ENCODE data around the gene MINDY4.
"Not testable (repeated sequence)": the region's sequence is repeated elsewhere in the genome, so short reads cannot be mapped to it uniquely, and the experiment has no call there.

MINDY4 gene

GRCh38 chr7:30802812-30803211, 31.6 kb downstream of the MINDY4 start:
- Mint-ChIP-seq H3K4me1 (no peaks in the 10 kb centered on the region), H3K27ac (no peak overlapping the region), H3K4me3 (no peak overlapping the region), H3K9me3 (no peaks in the 10 kb centered on the region), H3K27me3 (no peaks in the 10 kb centered on the region)
- no peak for ATAC-seq
- DNase-seq: no peak

GRCh38 chr7:30804078-30804661, 33.0 kb downstream of the MINDY4 start:
- ATAC-seq: no peak
- no peak overlapping the region for H3K4me3 Mint-ChIP-seq
- DNase-seq: no peak
- no peaks in the 10 kb centered on the region for H3K27me3 Mint-ChIP-seq
- H3K27ac Mint-ChIP-seq: no peak overlapping the region
- no peaks in the 10 kb centered on the region for H3K9me3 Mint-ChIP-seq
- H3K4me1 Mint-ChIP-seq: no peaks in the 10 kb centered on the region

GRCh38 chr7:30805081-30805691, 34.0 kb downstream of the MINDY4 start:
- no peaks in the 10 kb centered on the region for H3K27me3 Mint-ChIP-seq
- peak overlapping the region in 1 of 2 donors; percentile 65 for H3K27ac Mint-ChIP-seq
- no peak overlapping the region for H3K4me3 Mint-ChIP-seq
- no peaks in the 10 kb centered on the region for H3K9me3 Mint-ChIP-seq
- no peak for DNase-seq
- H3K4me1 Mint-ChIP-seq: no peaks in the 10 kb centered on the region
- no peak for ATAC-seq

GRCh38 chr7:30805931-30806330, 34.7 kb downstream of the MINDY4 start:
- no peak for ATAC-seq
- Mint-ChIP-seq H3K4me1 (no peaks in the 10 kb centered on the region), H3K27me3 (no peaks in the 10 kb centered on the region), H3K27ac (no peak overlapping the region), H3K4me3 (no peak overlapping the region), H3K9me3 (no peaks in the 10 kb centered on the region)
- DNase-seq: no peak

- not testable (repeated sequence) for ATAC-seq, H3K27me3 Mint-ChIP-seq, H3K4me3 Mint-ChIP-seq, H3K4me1 Mint-ChIP-seq, DNase-seq, H3K9me3 Mint-ChIP-seq, H3K27ac Mint-ChIP-seq
Observed at GRCh38 chr7:30807477-30807876, 36.3 kb downstream of the MINDY4 start.

- not testable (repeated sequence) for H3K4me1 Mint-ChIP-seq, ATAC-seq, H3K27ac Mint-ChIP-seq, H3K9me3 Mint-ChIP-seq, H3K4me3 Mint-ChIP-seq, H3K27me3 Mint-ChIP-seq, DNase-seq
Observed at GRCh38 chr7:30807941-30808340, 36.7 kb downstream of the MINDY4 start.

- Mint-ChIP-seq H3K4me1 (no peaks in the 10 kb centered on the region), H3K9me3 (no peaks in the 10 kb centered on the region), H3K27me3 (no peaks in the 10 kb centered on the region), H3K4me3 (no peak overlapping the region), H3K27ac (no peak overlapping the region)
- DNase-seq: no peak
- ATAC-seq: no peak
Observed at GRCh38 chr7:30810986-30811385, 39.8 kb downstream of the MINDY4 start.

- no peak overlapping the region for H3K27ac Mint-ChIP-seq
- H3K9me3 Mint-ChIP-seq: no peaks in the 10 kb centered on the region
- DNase-seq (no peak), ATAC-seq (no peak)
- no peak overlapping the region for H3K4me3 Mint-ChIP-seq
- no peaks in the 10 kb centered on the region for H3K4me1 Mint-ChIP-seq
- H3K27me3 Mint-ChIP-seq: no peaks in the 10 kb centered on the region
Observed at GRCh38 chr7:30812676-30813075, 41.5 kb downstream of the MINDY4 start.

- DNase-seq (no peak), ATAC-seq (no peak)
- no peak overlapping the region for H3K27ac Mint-ChIP-seq
- H3K9me3 Mint-ChIP-seq: no peaks in the 10 kb centered on the region
- no peak overlapping the region for H3K4me3 Mint-ChIP-seq
- H3K27me3 Mint-ChIP-seq: no peaks in the 10 kb centered on the region
- H3K4me1 Mint-ChIP-seq: no peaks in the 10 kb centered on the region
Observed at GRCh38 chr7:30813466-30813865, 42.2 kb downstream of the MINDY4 start.

GRCh38 chr7:30814700-30815387, 43.6 kb downstream of the MINDY4 start:
- no peak overlapping the region for H3K27ac Mint-ChIP-seq
- ATAC-seq: peak; percentile 12
- H3K9me3 Mint-ChIP-seq: no peaks in the 10 kb centered on the region
- no peak overlapping the region for H3K4me3 Mint-ChIP-seq
- DNase-seq: no peak
- no peaks in the 10 kb centered on the region for H3K27me3 Mint-ChIP-seq
- H3K4me1 Mint-ChIP-seq: no peaks in the 10 kb centered on the region

GRCh38 chr7:30815388-30815854, 44.2 kb downstream of the MINDY4 start:
- no peaks in the 10 kb centered on the region for H3K27me3 Mint-ChIP-seq
- no peak for DNase-seq
- peak overlapping the region in 1 of 2 donors; percentile 1 for H3K27ac Mint-ChIP-seq
- ATAC-seq: peak; percentile 60
- H3K4me3 Mint-ChIP-seq: no peak overlapping the region
- no peaks in the 10 kb centered on the region for H3K4me1 Mint-ChIP-seq
- no peaks in the 10 kb centered on the region for H3K9me3 Mint-ChIP-seq

- Mint-ChIP-seq H3K4me1 (no peaks in the 10 kb centered on the region), H3K27ac (peak overlapping the region in 1 of 2 donors; percentile 26), H3K9me3 (no peaks in the 10 kb centered on the region), H3K4me3 (no peak overlapping the region), H3K27me3 (no peaks in the 10 kb centered on the region)
- DNase-seq (no peak), ATAC-seq (no peak)
Observed at GRCh38 chr7:30815951-30816644, 44.9 kb downstream of the MINDY4 start.

GRCh38 chr7:30816645-30817370, 45.6 kb downstream of the MINDY4 start:
- no peak for DNase-seq
- H3K27ac Mint-ChIP-seq: no peak overlapping the region
- no peaks in the 10 kb centered on the region for H3K27me3 Mint-ChIP-seq
- H3K9me3 Mint-ChIP-seq: no peaks in the 10 kb centered on the region
- no peaks in the 10 kb centered on the region for H3K4me1 Mint-ChIP-seq
- no peak overlapping the region for H3K4me3 Mint-ChIP-seq
- no peak for ATAC-seq

GRCh38 chr7:30817371-30817767, 46.2 kb downstream of the MINDY4 start:
- no peak for DNase-seq
- Mint-ChIP-seq H3K4me3 (no peak overlapping the region), H3K27ac (no peak overlapping the region), H3K4me1 (no peaks in the 10 kb centered on the region), H3K9me3 (no peaks in the 10 kb centered on the region), H3K27me3 (no peaks in the 10 kb centered on the region)
- no peak for ATAC-seq
